ENCODE measurements around the gene SCN4B.

Gene SCN4B, protein sequence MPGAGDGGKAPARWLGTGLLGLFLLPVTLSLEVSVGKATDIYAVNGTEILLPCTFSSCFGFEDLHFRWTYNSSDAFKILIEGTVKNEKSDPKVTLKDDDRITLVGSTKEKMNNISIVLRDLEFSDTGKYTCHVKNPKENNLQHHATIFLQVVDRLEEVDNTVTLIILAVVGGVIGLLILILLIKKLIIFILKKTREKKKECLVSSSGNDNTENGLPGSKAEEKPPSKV

GRCh38 chr11:118152552-118153471, at the start of gene SCN4B:
SCN4B (minus strand) TSS chr11:118152823; CDS start chr11:118152673, 150 bp downstream.
- TF ChIP-seq CTCF (IDR thresholded peaks at IDR 0.05; ENCODE audit: low read depth, low read length, missing control alignments): no peak
- DNase-seq (ENCODE audit: extremely low read depth, low read depth): no peak
- H3K4me3 ChIP-seq (replicated peaks; ENCODE audit: low read depth, low read length): peak within 1 kb of the TSS; percentile 53

DNA sequence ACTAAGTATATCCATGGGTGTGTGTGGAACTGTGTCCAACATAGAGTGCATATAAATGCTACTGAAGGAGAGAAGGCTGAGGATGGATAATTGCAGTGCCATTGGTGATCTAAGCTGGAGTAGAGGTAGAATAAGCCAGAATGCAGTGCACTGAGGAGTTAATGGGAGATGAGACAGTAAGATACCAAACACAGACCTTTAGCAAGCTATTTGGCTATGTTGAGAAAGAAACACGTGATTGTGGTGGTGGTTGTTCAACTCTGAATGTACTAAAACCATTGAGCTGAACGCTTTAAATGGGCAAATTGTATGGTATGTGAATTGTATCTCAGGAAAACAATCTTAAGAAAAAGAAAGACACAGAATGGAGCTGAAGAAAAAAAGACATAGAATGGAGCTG, 49.3 kb upstream of the SCN4B start:
- H3K4me3 ChIP-seq (replicated peaks; ENCODE audit: low read depth, low read length): no peak overlapping the region
- DNase-seq (ENCODE audit: extremely low read depth, low read depth): no peak
- no peak for TF ChIP-seq CTCF (IDR thresholded peaks at IDR 0.05; ENCODE audit: low read depth, low read length, missing control alignments)

DNA sequence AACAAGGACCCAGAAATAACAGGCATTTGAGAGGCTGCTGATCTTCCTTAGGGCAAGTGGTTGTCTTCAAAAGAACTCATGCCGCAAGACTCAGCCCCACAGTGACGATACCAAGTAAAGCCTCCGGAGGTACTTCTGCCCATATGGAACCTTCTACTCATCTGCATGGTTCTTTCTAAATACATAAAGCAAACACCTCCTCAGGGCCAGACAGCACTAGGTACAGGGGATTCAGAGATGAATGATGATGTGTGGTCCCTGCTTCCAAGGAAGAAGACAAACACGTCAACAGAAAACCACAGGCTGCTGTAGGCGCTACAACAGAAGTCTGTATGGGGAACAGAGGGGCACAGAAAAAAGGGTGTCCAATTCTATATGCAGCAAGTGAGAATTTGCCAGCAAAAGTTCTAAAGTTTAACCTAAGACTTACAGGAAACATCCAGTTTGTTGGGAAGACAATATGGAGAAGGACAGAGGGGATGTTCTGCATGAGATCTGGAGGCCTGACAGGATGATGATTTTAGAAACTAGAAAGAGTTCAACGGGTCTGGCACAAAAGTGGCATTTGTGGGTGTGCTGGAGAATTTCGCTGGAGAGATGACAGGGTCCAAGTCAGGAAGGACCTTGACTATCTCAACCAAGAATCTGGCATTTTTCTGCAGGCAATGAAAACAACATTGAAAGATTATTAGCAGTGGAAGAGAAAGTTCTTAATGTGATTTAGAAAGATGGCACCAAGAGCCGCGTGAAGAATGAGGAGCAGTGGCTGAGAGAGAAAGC, 48.5 kb upstream of the SCN4B start:
- no peak for TF ChIP-seq CTCF (IDR thresholded peaks at IDR 0.05; ENCODE audit: low read depth, low read length, missing control alignments)
- no peak for DNase-seq (ENCODE audit: extremely low read depth, low read depth)
- H3K4me3 ChIP-seq (replicated peaks; ENCODE audit: low read depth, low read length): no peak overlapping the region

DNA sequence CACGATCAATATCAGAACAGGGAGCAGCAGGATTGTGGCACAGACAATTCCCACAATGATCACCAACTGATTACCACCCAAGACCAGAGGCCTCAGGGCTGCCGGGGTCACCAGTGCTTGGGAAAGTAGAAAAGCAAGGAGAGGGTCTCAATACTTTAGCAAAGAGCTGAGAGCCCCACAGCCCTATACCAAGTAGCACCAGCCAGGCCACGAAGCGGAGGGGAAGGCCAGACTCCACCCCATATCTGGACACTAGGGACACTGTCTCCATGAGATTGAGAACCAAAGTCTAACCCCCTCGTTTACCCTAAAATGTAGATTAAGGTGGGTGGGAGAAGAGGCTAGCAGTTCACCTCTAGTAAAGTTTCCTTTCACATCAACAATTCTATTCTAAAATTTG, 47.9 kb upstream of the SCN4B start:
- no peak for TF ChIP-seq CTCF (IDR thresholded peaks at IDR 0.05; ENCODE audit: low read depth, low read length, missing control alignments)
- H3K4me3 ChIP-seq (replicated peaks; ENCODE audit: low read depth, low read length): no peak overlapping the region
- no peak for DNase-seq (ENCODE audit: extremely low read depth, low read depth)

DNA sequence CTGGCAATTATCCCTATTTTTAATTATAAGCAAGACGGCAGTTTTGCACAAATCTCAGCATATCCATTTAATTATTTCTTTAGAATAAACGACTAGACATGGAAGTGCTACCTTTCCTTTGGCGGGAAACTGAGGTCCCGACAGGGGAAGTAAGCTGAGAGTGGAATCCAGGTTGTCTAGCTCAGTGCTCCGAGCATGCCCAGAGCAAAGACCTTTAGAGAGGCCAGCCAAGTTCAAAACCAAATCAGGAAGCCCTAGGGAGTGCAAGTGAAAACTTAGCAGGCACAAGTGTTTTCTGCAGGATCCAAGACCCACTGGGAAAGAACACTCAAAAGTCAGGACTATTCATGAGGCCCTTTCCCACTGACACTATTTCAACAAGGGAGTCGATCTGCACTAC, 46.5 kb upstream of the SCN4B start:
- TF ChIP-seq CTCF (IDR thresholded peaks at IDR 0.05; ENCODE audit: low read depth, low read length, missing control alignments): no peak
- DNase-seq (ENCODE audit: extremely low read depth, low read depth): no peak
- H3K4me3 ChIP-seq (replicated peaks; ENCODE audit: low read depth, low read length): no peak overlapping the region

- H3K4me3 ChIP-seq (replicated peaks; ENCODE audit: low read depth, low read length): no peak overlapping the region
- TF ChIP-seq CTCF (IDR thresholded peaks at IDR 0.05; ENCODE audit: low read depth, low read length, missing control alignments): peak; percentile 91
Observed at GRCh38 chr11:118198370-118198769, 45.7 kb upstream of the SCN4B start.

More at GRCh38 chr11:118198370-118198769, 45.7 kb upstream of the SCN4B start:
- no peak for DNase-seq (ENCODE audit: extremely low read depth, low read depth)
